Epithelial cell of esophagus (primary cell): ENCODE results near the gene BRF1.

Source experiments
- DNase-seq: peaks from one replicate; pipeline ENCODE4 v3.0.0; 2010; ENCODE audit warnings: low read depth
- H3K4me3 ChIP-seq: 2 replicates; pipeline ENCODE4 v1.5.1; 2011; ENCODE audit warnings: mild to moderate bottlenecking, low read length, control low read depth
- TF ChIP-seq, protein P1 (sequence below): IDR thresholded peaks from 2 replicates; pipeline ENCODE4 v1.5.1; 2011; ENCODE audit warnings: low read depth, mild to moderate bottlenecking, low read length, control low read depth, inconsistent platforms; ENCODE audit not compliant: insufficient read depth; ENCODE audit errors: missing control alignments

BRF1 gene

GRCh38 chr14:105323663-105324062, 22.9 kb upstream of the BRF1 start:
- TF ChIP-seq, protein P1, sequence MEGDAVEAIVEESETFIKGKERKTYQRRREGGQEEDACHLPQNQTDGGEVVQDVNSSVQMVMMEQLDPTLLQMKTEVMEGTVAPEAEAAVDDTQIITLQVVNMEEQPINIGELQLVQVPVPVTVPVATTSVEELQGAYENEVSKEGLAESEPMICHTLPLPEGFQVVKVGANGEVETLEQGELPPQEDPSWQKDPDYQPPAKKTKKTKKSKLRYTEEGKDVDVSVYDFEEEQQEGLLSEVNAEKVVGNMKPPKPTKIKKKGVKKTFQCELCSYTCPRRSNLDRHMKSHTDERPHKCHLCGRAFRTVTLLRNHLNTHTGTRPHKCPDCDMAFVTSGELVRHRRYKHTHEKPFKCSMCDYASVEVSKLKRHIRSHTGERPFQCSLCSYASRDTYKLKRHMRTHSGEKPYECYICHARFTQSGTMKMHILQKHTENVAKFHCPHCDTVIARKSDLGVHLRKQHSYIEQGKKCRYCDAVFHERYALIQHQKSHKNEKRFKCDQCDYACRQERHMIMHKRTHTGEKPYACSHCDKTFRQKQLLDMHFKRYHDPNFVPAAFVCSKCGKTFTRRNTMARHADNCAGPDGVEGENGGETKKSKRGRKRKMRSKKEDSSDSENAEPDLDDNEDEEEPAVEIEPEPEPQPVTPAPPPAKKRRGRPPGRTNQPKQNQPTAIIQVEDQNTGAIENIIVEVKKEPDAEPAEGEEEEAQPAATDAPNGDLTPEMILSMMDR: no peak
- no peak for DNase-seq
- H3K4me3 ChIP-seq: no peak overlapping the region

GRCh38 chr14:105322791-105323556, 22.2 kb upstream of the BRF1 start:
- no peak for DNase-seq
- TF ChIP-seq, protein P1: no peak
- H3K4me3 ChIP-seq: no peak overlapping the region

GRCh38 chr14:105317546-105317945, 16.7 kb upstream of the BRF1 start:
- peak; percentile 17 for DNase-seq
- H3K4me3 ChIP-seq: no peak overlapping the region
- TF ChIP-seq, protein P1: no peak

DNA sequence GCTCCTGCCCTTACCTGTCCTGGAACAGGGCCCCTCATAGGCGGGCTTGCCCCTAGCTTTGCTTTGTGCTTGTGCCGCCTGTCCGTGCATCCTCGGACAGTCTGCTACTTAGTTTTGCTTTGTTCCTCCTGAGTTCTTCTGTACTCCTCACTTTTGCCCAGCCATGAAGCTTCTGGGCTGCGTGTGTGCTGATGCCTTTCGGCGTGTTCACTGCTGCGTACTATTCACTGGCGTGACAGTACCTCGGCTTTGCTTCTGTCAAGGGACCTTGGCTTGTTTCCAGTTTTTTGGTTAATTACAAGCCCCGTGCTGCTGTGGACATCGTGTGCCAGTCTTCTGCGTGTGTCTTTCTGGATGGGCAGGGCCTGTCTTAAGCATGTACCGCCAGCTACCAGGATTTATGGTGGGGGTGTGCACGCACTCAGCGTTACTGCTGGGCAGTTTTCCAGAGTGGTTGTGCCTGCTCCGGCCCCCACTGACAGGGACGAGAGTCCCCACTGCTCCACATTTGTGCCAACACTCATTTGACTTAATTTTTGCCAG, 16.2 kb upstream of the BRF1 start:
- TF ChIP-seq, protein P1: no peak
- H3K4me3 ChIP-seq: no peak overlapping the region
- DNase-seq: no peak

DNA sequence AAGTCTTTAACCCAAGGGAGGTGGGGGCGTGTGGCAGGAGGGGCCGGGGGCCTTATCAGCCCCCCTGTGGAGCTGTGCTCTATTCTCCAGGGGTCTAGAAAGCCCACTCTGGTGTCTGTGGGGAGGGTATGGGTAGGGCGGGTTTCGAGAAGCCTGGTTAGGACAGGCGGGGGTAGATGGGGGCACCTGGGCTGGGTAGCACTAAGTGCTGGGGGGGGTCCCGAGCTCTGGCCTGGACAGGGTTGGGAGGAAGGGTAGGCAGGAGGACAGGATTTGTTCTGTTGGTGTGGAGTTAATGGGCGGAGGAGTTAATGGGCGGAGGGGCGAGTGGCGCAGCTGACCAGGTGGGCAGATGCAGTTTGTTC, 15.8 kb upstream of the BRF1 start:
- TF ChIP-seq, protein P1: no peak
- H3K4me3 ChIP-seq: no peak overlapping the region
- DNase-seq: no peak

DNA sequence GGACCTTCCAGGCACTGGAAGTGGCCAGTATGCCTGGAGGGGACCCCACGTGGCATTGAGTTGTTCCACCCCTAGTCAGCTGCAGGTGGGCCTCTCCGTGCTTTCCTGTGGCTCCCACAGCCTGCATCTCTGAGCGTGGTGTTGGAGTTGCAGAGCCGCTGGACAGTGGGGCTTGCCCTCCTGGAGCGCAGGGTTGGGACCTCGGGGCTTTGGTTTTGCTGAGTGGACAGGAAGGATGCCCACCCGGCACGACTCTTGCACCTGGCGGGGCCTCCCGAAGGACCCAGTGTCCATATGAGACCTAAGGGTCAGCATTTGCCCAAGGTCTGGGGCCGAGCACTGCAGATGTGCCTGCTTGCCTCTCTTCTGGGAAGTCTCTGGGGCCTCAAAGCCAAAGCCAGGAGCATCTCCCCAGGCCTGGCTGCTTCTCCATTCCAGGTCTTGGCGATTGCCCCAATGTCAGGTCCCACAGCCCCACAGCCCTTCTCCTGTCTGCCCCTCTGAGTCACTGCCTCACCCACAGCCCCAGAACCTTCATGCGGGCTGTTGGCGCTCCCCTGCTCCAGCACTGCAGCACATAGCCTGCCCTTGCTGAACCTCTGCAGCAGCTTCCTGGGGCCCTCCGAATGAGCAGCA, 15.3 kb upstream of the BRF1 start:
- peak; percentile 22 for DNase-seq
- peak overlapping the region; percentile 60 for H3K4me3 ChIP-seq
- TF ChIP-seq, protein P1: no peak

DNA sequence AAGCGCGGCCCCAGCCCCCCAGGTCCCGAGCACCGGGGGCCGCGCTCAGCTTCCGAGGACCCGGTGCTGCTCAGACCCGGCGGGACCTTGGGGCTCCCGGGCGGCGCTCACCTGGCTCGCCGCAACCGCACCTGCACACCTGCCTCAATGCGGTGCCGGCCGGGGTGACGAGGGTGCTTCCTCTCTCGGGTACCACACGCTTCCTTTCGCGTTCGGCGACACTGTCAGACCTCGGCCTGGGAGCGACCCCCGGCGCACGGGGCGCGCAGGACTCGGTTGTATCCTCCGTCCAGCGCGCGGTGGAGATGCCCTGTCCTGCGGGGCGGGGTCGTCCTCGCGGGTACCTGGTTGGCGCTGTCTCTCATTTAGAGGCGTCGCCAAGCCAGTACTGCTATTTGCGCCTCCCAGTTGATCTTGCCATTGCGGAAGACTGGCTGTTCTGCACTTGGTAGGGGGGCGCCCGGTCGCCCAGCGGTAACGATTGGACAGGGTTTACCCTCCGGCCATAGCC, 14.5 kb upstream of the BRF1 start:
- peak; percentile 48 for DNase-seq
- TF ChIP-seq, protein P1: no peak
- peak overlapping the region; percentile 60 for H3K4me3 ChIP-seq
